Cardiac fibroblast (primary cell): ENCODE data around the gene USH2A.

Source experiments
- DNase-seq, 2 donors: peaks; one replicate each; pipeline versions ENCODE4 v3.0.0 to v3.0.0-alpha.2; 2010; ENCODE audit warnings: low read depth in 2 of 2
- H3K4me3 ChIP-seq, 2 donors: replicated peaks in 1 of 2; 1 replicate in 1 of 2; 2 replicates in 1 of 2; pipeline ENCODE4 v1.5.1; 2011; ENCODE audit warnings: low read depth in 2 of 2, low read length in 2 of 2, mild to moderate bottlenecking in 2 of 2, moderate library complexity in 1 of 2
- TF ChIP-seq, protein P1 (sequence below): IDR thresholded peaks from one replicate; pipeline ENCODE4 v1.5.1; 2011; ENCODE audit warnings: low read depth, mild to moderate bottlenecking, low read length, inconsistent platforms

USH2A gene

GRCh38 chr1:215807218-215807617, 616.0 kb downstream of the USH2A start:
- no peak for DNase-seq
- no peak overlapping the region for H3K4me3 ChIP-seq
- TF ChIP-seq, protein P1, sequence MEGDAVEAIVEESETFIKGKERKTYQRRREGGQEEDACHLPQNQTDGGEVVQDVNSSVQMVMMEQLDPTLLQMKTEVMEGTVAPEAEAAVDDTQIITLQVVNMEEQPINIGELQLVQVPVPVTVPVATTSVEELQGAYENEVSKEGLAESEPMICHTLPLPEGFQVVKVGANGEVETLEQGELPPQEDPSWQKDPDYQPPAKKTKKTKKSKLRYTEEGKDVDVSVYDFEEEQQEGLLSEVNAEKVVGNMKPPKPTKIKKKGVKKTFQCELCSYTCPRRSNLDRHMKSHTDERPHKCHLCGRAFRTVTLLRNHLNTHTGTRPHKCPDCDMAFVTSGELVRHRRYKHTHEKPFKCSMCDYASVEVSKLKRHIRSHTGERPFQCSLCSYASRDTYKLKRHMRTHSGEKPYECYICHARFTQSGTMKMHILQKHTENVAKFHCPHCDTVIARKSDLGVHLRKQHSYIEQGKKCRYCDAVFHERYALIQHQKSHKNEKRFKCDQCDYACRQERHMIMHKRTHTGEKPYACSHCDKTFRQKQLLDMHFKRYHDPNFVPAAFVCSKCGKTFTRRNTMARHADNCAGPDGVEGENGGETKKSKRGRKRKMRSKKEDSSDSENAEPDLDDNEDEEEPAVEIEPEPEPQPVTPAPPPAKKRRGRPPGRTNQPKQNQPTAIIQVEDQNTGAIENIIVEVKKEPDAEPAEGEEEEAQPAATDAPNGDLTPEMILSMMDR: no peak

DNA sequence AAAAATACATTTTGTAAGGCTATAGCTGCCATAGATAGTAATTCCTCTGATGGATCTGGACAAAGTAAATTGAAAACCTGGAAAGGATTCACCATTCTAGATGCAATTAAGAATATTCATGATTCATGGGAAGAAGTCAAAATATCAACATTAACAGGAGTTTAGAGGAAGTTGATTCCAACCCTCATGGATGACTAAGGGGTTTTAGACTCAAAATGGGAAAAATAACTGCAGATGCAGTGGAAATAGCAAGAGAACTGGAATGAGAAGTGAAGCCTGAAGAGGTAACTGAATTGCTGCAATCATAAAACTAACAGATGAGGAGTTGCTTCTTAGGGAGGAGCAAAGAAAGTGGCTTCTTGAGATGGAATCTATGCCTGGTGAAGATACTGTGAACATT, 625.4 kb downstream of the USH2A start:
- no peak for DNase-seq
- no peak overlapping the region for H3K4me3 ChIP-seq
- TF ChIP-seq, protein P1: no peak

DNA sequence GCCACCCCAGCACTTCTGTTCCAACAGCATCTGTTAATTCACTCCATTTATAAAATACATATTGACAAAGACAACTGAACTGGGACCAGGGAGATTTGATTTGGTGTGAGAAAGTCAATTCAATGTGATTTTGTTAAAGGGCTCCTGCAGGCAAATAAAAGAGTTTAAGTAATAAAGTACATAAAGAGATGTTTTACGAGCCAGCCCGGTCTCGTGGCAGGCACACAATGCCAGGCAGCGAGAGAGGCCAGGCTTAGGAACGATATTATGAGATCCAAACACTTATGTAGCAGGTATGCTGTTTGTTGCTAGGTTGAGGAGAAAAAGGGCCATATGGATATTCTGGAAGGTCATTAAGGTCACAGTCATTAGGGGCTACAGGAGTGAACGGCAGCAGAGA, 629.1 kb downstream of the USH2A start:
- TF ChIP-seq, protein P1: no peak
- no peak for DNase-seq
- H3K4me3 ChIP-seq: no peak overlapping the region

DNA sequence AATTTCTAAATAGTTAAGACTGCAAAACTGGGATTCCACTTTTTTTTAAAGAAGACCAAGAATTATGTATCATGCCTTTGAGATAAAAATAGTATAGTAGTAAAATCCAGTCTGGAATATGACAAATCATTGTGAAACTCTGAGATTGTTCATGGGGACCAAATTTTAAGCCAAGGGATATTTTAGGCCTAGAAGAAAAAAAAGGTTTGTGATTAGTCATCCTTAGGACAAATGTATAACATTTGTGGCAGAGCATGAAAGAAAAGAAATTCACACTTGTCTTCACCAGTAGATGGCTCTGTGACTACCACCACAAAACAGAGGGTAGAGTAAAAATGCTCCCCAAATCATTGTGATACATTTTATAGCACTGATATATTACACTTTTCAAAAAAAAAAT, 630.1 kb downstream of the USH2A start:
- peak; percentile 63 to 79 for DNase-seq
- H3K4me3 ChIP-seq: no peak overlapping the region
- TF ChIP-seq, protein P1: peak; percentile 3

DNA sequence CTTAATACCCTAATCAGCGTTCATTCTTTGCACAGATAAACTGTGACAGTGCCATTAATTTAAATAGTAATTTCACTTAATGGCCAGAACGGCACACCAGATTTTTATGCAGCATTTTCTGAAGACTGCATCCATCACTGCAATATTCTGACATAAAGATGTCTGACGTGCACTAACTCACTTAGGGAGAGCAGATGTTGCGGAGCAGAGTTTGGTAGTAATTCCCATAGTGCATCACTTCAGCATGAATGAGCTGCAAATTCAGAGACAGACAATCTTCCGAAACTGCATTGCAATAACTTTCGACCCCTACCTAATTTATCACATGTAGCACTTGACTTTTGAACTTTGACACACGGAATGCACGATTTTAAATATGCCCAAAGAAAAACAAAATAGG, 630.8 kb downstream of the USH2A start:
- no peak for DNase-seq
- H3K4me3 ChIP-seq: no peak overlapping the region
- TF ChIP-seq, protein P1: no peak

- no peak for DNase-seq
- TF ChIP-seq, protein P1: no peak
- H3K4me3 ChIP-seq: no peak overlapping the region
Measured at GRCh38 chr1:215789981-215790380, 633.3 kb downstream of the USH2A start.

GRCh38 chr1:215786997-215787396, 636.3 kb downstream of the USH2A start:
- no peak for DNase-seq
- H3K4me3 ChIP-seq: no peak overlapping the region
- TF ChIP-seq, protein P1: no peak
